Epithelial cell of prostate (primary cell): ENCODE data around the gene SYPL2.
"Not testable (repeated sequence)": the region's sequence is repeated elsewhere in the genome, so short reads cannot be mapped to it uniquely, and the experiment has no call there.

Source experiments
- DNase-seq: peaks from one replicate; pipeline ENCODE4 v3.0.0-alpha.2; 2011; ENCODE audit warnings: low read depth, low spot score
- H3K27ac ChIP-seq: fragments of 450-650 bp; 2 replicates; pipeline ENCODE4 v1.5.1; 2017; ENCODE audit warnings: mild to moderate bottlenecking

Gene SYPL2

DNA sequence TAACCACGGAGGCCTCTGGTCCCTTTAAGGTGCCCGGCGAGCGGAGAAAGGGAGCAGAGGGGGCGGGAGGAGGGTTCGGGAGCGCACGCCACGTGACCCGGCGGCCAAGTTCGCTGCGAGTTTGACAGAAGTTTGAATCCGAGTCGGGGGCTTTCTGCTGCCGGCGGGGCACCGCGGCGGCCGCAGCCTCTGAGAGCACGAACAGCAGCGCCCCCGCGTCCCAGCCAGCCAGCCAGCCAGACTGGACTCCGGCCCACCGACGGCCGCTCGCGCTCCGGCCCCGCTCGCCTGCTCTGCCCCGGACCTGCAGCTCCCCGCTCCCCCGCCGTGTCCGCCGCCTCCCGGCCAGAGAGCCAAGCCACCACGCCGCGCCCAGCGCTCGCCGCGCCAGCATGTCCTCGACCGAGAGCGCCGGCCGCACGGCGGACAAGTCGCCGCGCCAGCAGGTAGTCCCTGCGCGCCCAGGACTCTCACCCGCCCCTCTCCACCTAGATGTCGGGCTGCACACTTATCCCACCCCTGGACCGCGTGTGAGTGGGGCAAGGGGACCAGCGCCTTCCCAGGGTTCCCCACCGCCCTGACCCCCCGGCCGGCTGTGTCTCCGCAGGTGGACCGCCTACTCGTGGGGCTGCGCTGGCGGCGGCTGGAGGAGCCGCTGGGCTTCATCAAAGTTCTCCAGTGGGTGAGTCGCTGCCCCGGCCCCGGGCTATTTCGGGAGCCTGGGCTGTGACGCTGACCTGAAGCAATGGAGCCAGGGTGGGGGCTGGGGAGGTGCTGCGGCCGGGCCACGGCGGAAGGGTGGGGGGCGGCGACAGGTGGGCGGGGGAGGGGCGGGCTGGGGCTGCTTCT is at the start of gene SYPL2:
TSS of gene SYPL2 (plus strand) at position 95 of the 849 bp plus-strand sequence. CDS start at position 393, 298 bp downstream.
- no peak within 1 kb of the TSS for H3K27ac ChIP-seq
- DNase-seq: no peak

DNA sequence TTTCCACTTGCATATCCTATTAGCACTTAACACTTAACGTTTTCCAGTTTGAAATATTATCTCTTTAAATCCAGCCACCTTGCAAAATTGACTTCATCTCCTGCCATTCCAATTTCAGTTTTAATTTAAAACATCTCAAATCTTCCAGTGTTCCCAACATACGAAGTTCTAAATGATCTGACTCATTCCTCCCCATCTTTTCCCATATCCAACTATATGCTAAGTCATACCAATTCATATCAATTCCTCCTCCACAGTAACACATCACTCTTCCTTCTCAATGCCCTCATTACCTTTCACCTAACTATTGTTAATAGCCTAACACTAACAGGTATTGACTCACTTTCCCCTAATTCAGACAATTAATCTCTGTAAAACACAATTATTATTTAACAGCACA is 42.8 kb upstream of the SYPL2 start:
- no peak overlapping the region for H3K27ac ChIP-seq
- DNase-seq: no peak

DNA sequence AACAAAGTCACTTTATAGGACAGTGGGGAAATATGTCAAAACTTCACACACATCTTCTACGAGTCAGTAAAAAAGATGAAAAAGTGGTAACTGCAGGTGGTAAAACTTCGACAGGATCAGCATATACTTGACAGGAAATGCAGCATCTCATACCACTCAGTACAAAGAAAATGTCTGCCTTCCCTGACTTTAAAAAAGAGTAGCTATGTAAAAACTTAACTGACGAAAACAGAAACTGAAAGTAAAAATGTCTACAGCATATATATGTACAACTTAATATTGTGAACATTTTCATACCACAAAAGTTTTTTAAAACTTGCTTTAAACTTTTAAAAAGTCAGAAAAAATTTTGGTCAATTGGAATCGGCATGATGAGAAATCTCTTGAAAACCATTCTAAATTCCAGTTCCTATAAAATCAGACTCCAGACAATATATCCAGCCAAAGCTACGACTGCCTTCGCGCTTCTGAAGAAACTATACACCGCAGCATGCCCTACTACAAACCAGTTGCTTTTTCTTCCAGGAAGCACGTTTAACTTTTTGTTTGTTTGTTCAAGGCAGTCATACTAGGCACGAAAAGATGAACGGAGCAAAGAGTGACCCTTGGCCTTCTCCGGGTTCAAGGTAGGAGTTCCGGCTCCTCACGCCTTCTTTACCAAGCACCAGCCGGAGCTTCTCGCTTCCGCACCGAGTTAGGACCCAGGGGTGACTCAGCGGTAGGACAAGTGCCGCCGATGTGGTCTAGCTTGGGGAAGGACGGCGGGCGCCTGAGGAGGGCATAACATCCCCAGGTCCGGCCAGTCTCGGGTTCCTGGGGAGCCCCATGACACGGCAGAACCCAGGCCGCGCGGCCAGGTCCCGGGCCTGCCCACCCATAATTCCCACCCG is 40.7 kb upstream of the SYPL2 start:
- peak overlapping the region; percentile 88 for H3K27ac ChIP-seq
- no peak for DNase-seq

DNA sequence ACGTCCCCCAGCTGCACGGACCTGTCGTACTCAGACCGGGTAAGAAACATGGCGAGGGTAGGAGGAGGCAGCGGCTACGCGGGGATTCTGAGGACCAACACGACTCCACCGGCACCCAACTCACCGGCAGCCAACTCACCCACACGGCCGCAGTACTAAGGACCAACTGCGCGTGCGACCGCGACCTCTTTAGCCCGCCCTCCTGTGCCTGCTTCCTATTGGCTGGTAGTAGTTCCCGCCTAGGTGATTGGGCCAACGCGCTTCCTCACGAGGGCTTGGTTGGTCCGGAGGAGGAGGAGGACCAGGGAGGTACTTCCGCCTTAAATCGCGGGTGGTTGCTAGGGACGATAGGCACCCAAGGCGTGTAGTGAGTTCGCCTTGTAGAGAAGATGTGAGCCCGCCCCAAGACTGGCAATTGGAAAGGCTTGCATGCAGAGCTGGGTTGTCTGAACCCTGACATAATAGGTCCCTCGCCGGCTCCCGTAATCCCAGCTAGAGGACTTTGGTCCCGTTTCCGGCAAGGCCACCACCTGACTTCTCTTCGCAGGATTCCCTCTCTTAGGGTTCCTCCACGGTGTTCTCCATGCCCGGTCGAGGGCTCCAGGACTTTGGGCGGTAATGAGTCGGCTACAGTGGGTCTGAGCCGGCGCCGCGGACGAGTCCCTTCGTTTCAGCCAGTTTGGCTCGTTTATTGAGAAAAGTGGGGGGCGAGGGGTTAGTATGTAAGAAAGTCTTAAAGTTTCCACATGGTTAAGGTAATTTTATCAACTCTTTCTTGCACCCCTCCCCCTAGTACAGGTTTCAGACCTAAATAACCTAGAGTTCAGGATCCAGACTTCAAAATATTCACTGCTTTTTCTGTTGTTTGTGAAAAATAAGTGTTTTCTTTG is 39.8 kb upstream of the SYPL2 start, which contains the start of gene PSMA5:
TSS of gene PSMA5 (minus strand) at position 168 of the 890 bp plus-strand sequence. CDS start at position 50, 118 bp downstream.
- DNase-seq: peak; percentile 99

DNA sequence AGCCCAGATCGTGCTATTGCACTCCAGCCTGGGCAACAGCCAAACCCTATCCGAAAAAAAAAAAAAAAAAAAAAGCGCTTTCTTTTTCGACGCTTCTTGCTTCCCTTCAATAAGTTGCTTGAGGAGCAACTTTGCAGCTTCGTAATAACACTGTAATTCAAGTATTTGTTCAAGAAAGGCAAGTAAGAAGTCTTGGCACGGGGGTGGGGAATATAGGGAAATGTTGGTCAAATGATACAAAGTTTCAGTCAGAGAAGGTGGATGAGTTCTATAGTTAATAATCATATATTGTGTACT is 39.2 kb upstream of the SYPL2 start:
- H3K27ac ChIP-seq: peak overlapping the region; percentile 88
- no peak for DNase-seq

More for the DNA sequence above, 39.8 kb upstream of the SYPL2 start, which contains the start of gene PSMA5:
- peak within 1 kb of the TSS; percentile 88 for H3K27ac ChIP-seq

DNA sequence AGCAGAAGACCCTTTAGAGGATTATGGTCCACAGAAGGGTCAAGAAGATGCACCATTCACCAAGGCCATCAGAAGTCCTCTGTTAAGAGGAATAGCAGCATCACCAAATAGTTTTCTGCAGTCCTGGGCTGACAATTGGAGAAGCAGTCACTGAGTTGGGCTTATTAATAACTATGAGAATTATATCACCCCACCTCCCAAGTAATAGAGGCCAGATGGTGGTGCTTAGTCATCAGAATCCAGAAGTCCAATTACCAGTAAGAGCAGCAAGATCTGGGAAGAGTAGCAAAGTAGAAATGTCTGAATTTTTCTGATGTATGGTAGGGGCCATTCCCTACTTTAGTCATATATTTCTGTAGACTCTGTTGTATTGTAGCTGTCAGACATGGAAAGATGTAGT is 34.0 kb upstream of the SYPL2 start:
- DNase-seq: no peak
- no peak overlapping the region for H3K27ac ChIP-seq

DNA sequence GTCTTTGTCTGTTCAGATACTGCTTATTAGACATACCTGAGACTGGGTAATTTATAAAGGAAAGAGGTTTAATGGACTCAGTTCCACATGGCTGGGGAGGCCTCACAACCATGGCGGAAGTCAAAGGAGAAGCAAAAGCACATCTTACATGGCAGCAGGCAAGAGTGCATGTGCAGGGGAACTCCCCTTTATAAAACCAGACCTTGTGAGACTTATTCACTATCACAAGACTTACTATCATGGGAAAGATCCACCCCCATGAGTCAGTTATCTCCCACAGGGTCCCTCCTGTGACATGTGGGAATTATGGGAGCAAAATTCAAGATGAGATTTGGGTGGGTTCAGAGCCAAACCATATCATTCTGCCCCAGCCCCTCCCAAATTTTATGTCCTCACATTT is 33.0 kb upstream of the SYPL2 start:
- no peak overlapping the region for H3K27ac ChIP-seq
- DNase-seq: no peak

DNA sequence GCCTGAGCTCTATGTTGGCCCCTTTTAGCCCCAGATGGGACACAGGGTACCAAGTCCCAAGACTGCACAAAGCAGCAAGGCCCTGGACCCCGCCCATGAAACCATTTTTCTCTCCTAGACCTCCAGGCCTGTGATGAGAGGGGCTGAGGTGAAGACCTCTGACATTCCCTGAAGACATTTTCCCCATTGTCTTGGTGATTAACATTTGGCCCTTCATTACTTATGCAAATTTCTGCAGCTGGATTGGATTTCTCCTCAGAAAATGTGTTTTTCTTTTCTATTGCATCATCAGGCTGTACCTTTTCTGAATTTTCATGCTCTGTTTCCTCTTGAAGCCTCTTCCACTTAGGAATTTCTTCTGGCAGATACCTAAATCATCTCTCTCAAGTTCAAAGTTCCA is 31.9 kb upstream of the SYPL2 start:
- DNase-seq: no peak
- H3K27ac ChIP-seq: no peak overlapping the region

DNA sequence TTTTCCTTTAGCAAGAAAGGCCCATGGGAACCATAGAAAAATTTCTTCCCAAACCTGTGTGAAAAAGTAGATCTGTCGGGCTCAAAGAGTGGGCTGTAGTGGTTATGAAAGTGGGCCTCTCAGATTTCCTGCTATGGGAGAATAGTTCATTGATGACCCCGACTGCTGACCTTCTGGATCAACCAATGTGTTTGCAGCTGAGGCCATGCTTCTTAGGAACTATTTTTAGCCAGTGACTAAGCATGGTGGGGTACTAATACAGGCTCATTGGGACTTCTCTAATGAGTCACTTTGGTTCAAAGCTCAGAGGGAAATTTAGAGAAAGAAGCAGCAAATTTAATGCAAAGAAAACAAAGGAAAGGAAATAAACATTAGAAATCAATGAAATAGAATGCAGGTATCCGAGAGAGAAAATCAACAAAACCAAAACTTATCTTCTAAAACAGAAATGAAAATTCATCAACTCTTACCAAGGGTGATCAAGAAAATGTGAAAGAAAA is 27.5 kb upstream of the SYPL2 start:
- H3K27ac ChIP-seq: no peak overlapping the region
- no peak for DNase-seq

DNA sequence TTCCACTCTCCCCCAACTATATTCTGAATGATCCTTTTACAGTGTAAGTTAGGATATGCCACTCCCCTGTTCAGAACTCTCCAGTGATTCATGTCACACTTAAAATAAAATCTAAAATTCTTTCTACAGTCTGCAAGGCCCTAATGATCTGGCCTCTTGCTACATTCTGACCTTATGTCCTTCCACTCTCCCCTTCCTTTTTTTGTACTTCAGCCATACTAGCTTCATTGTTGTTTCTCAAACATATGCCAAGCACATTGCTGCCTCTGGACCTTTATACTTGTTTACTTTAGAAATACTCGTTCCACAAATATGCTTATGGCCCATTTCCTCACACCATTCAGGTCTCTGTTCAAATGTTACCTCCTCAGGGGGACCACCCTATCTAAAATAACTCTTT is 25.3 kb upstream of the SYPL2 start:
- no peak overlapping the region for H3K27ac ChIP-seq
- no peak for DNase-seq

DNA sequence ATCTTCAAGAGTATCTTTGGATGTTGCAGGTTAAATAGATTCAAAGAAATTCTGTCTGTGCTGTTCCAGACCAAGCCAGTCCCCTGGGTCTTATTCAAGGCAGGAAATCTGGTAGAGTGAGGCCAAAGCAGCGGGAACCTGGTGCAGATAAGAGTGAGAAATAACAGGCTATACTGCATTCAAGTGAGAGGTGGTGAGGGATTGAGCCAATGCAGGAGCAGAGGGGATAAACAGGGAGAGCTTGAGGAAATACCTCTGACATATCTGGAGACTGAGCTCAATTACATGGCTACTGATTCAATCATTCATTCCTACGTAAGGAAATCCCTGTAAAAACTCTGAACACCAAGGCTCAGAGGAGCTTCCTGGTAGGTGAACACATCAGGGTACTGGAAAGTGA is 22.9 kb upstream of the SYPL2 start:
- no peak overlapping the region for H3K27ac ChIP-seq
- DNase-seq: no peak

DNA sequence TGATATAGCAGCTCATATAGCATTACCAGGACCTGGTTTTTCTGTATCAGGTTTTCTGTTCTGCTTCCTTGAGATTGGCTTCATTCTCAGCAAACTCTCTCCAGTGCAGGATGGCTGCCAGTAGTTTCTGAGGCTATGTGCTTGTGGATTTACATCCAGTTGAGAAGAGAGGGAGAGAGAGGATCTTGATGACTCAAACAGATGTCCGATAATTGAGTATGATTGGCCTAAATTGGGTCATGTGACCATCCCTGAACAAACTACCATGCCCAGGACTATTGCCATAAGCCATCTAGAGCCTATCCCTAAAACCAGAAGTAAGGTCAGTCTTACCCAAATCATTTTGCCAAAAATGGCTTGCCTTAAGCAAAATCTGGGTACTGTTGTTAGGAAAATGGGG is 22.0 kb upstream of the SYPL2 start:
- H3K27ac ChIP-seq: no peak overlapping the region
- no peak for DNase-seq

DNA sequence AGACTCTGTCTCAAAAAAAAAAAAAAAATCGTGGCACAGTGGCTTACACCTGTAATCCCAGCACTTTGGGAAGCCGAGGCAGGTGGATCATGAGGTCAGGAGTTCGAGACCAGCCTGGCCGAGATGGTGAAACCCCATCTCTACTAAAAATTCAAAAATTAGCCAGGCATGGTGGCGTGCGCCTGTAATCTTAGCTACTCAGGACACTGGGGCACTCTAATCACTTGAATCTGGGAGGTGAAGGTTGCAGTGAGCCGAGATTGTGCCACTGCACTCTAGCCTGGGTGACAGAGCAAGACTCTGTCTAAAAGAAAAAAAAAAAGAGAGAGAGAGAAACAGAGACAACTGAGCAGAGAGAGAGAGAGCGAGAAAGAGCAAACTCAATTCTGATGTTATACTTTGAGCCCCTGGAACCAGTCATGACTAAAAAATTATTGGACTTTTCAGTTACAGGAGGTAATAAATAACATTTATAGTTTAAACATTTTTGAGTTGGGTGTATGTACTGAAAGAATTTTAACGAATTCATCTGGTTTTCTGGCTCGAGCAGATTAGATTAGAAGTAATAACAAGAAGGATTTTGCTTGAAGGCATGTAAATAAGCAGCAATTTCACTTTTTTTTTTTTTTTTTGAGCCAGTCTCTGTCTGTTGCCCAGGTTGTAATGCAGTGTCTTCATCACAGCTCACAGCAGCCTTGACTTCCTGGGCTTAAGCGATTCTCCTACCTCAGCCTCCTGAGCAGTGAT is 20.2 kb upstream of the SYPL2 start:
- DNase-seq, H3K27ac ChIP-seq: not testable (repeated sequence)

DNA sequence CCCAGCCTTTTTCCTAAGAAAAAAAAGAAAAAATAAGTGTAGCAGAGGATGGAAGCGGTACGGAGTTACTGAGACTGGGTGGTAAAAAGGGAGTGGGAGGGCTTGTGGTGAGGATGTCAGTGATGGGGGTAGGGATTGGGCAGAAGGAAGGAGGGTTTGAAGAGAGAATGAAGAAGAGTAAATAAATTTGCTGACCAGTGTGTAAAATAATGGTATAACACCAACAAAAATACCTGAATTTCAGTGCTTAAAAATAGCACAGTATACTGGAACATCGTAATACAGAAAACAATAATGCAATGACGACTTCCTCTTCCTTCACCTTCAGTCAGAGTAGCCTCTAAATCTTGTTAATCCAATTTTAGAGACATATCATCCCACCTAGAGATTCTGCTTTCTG is 18.8 kb upstream of the SYPL2 start:
- no peak overlapping the region for H3K27ac ChIP-seq
- DNase-seq: no peak

DNA sequence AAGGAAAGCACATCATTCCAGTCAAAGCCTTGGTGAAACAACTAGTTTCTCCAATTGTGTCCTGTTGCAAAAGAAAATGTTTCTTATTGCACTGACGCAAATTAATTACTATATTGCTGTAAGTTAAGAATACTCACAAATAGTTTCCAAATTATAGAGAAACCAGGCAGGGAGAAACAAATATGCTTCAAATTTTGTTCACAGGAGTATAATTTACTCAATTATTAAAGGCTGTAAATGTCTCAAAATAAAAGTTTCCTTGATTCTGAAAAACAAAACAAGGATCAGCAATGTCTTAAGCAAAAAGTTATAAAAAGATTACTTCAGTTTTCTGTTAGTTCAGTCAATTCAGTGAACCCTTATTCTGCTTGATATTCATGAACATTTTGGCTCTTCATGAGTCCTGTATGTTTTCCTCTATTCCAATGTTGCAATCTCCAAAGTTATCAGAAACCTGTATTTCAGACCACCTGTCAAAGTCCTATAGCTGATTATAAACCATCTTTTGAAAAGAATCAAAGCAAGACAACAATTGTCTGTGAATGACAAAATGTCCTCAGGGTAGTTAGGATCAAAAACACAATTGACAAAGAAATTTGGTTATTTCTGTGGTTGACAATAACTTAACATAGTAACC is 11.7 kb upstream of the SYPL2 start:
- no peak overlapping the region for H3K27ac ChIP-seq
- DNase-seq: no peak

DNA sequence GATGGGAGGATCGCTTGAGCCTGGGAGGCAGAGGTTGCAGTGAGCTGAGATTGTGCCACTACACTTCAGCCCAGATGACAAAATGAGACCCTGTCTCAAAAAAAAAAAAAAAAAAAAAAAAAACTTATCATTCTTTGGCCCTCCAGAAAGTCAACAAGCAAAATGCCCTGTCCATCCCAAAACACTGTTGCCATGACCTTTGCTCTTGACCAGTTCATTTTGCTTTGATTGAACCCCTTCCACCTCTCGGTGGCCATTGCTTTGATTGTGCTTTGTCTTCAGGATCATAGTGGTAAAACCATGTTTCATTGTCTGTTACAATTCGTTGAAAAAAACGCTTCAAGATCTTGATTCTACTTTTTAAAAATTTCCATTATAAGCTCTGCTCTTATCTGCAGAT is 8.5 kb upstream of the SYPL2 start:
- DNase-seq: no peak

DNA sequence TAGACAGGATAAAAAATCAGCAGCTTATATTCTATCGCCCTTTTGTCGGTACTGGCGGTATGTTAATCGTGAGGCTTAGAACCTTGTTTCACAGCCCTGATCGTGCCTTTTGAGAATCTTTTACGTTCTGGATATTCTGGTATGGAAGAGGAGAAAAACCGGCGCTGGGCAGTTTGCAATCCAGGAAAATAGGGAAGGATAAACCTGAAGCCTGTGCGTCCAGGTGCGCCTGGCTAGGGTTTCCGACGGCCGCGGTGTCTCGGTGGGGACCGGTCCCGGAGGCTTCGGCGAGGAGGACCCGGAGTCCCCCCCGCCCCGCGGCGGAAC is 258 bp upstream of the SYPL2 start:
- H3K27ac ChIP-seq: no peak overlapping the region
- no peak for DNase-seq

More for the DNA sequence above, 8.5 kb upstream of the SYPL2 start:
- no peak overlapping the region for H3K27ac ChIP-seq

DNA sequence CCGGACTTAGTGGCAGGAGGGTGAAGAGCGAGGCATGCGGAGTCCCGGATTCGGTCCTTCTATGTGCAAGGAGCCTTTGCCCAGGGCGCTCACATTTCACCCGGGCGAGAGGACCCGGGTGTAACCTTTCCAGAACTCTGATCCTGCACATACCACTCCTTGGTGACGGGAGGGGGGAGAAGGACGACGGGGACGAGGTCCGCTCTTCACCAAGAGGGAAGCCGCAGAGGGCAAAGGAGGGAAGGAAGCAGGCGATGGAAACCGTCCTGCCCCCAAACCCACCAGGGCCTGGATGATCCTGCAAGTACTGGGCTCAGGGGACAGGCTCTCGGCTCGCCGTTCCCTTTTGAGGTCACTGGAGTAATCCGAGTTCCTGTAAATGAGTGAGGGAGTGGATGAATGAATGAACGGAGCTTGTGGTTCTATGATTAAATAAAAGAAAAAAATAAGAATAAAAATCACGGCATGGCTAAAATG is 993 bp downstream of the SYPL2 start:
- DNase-seq: no peak
- no peak overlapping the region for H3K27ac ChIP-seq

DNA sequence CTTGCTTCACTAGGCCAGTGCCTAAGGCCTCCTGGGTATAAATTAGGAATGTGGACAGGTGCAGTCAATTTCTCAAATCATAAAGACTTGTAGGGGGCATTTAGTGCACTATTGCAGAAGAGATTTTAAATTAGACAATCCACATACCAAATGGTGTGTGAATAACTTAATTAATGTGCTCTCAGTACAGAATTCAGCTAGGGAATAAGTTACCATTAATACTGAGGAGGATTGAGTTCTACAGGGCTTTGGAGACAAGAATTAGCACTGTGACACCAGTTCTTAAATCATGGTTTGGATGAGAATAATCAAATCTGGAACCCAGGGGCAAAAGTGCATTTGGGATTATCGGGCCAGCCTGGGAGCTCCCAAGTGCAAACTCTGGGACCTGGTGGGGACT is 1.7 kb downstream of the SYPL2 start:
- DNase-seq: no peak
- no peak overlapping the region for H3K27ac ChIP-seq
